Upper lobe of left lung (tissue), 6 donors: Measurements from ENCODE around the gene ZNF813. TPM values are rescaled to one million over a fixed set of nuclear protein-coding genes. Genes with fewer than 3 reads are reported as not detected.

Source experiments
- ATAC-seq, 2 donors: fragments of 200-7000 bp; cut with Tn5 transposase; one replicate each; pipeline ENCODE4 v1.9.1; 2022; ENCODE audit warnings: mild to moderate bottlenecking in 2 of 2, moderate library complexity in 2 of 2; ENCODE audit not compliant: low FRiP score in 2 of 2
- DNase-seq, 2 donors: peaks; one replicate each; pipeline ENCODE4 v3.0.0-alpha.2; 2019 to 2020
- H3K27ac ChIP-seq, 4 donors: fragments of 200-600 bp; sonication (generic); one replicate each; pipeline ENCODE4 v1.5.1; 2016 to 2019
- H3K27me3 ChIP-seq, 4 donors: fragments of 200-600 bp; sonication (generic); one replicate each; pipeline ENCODE4 v1.5.1; 2017 to 2019
- H3K36me3 ChIP-seq, 4 donors: fragments of 200-600 bp; sonication (generic); one replicate each; pipeline ENCODE4 v1.5.1; 2016 to 2019
- H3K4me1 ChIP-seq, 4 donors: fragments of 200-600 bp; sonication (generic); one replicate each; pipeline ENCODE4 v1.5.1; 2018 to 2019
- H3K4me3 ChIP-seq, 4 donors: fragments of 200-600 bp; sonication (generic); one replicate each; pipeline ENCODE4 v1.5.1; 2017 to 2019; ENCODE audit warnings: mild to moderate bottlenecking in 2 of 4, moderate library complexity in 1 of 4
- H3K9me3 ChIP-seq, 4 donors: fragments of 200-600 bp; sonication (generic); one replicate each; pipeline ENCODE4 v1.5.1; 2018 to 2019
- CTCF ChIP-seq, 6 experiments: fragments of 450-650 bp in 4 of 6; fragments of 200-600 bp in 2 of 6; sonication (generic) in 2 of 6; IDR thresholded peaks; one replicate each; pipeline ENCODE4 v1.5.1; 2016 to 2019; ENCODE audit warnings: antibody characterized with exemption in 6 of 6
- EP300 ChIP-seq, 4 donors: sonication (generic); formaldehyde crosslinking; IDR thresholded peaks; one replicate each; pipeline ENCODE4 v1.5.1; 2017; ENCODE audit warnings: antibody characterized with exemption in 4 of 4, control low read depth in 2 of 4
- POLR2A ChIP-seq, 4 donors: fragments of 450-650 bp; IDR thresholded peaks; one replicate each; pipeline ENCODE4 v1.5.1; 2016 to 2017; ENCODE audit warnings: antibody characterized with exemption in 4 of 4, mild to moderate bottlenecking in 2 of 4
- POLR2AphosphoS5 ChIP-seq, 2 donors: sonication (generic); formaldehyde crosslinking; IDR thresholded peaks; one replicate each; pipeline ENCODE4 v1.5.1; 2017; ENCODE audit warnings: antibody characterized with exemption in 2 of 2
- WGBS, 2 donors: methylation state at CpG; one replicate each; pipeline ENCODE4 v1.1.5; 2017 to 2018; 5-methylcytosine and 5-hydroxymethylcytosine counted together
- total RNA-seq, 6 donors: library from RNA; depleted of rRNA in 4 of 6; stranded (reverse); fragments of >200 nt in 4 of 6; gene quantifications; one replicate each; pipeline versions ENCODE4 v1.1.0 to v1.2.1, GENCODE V29; 2016 to 2021
- donor health status: DM: no; HTN: no; CAD: no; lungs with moderate emphysema.
- donor health status: DM: no; HTN: yes; CAD: no; lungs with severe emphysema.

ZNF813 gene
- total RNA-seq, 6 donors from 2014 or later, result 2.2 to 8.4 (median 3.1) TPM

DNA sequence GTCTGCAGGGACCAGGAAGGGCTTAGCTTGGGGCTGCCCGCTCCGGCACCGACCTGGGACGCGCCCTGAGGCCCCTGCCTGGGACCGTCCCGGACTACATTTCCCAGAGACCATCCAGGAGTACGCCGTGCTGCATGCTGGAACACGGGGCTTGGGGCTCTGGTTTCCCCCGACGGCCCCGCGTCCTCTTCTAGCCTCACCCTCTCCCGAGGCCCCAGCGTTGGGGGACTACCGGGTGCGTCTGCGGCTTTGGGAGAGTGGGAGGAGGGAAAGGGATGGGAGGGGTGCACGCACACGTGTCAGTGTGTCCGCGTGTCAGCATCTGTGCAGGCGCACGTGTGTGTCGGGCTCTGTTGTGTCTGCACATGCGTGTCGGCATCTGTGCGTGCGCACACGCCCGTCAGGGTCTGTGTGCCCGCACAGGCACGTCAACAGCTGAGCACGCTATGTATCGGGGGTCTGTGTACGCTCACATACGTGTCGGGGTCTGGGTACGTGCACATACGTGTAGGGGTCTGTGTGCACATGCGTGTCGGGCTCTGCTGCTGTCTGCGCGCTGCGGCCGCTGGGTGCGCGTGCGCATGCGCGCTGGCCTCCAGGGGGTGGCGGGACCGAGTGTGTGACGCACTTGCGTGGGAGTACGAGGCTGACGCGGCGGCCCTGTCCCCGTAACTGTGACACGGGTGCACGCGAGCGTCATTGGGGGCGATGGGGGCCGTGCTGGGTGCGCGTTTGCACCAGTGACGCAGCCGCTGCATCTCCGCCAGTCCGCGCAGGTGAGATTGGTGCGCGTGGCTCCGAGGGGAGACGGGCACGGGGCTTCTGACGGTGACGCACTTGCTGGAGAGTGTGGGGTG is 70.2 kb downstream of the ZNF813 start, which contains the start of gene ZNF331:
Gene ZNF331 (plus strand): TSS at position 625 of the 857 bp plus-strand sequence. CDS start 31,232 bp downstream, outside the sequence.
- DNase-seq (peak; percentile 80 to 97), ATAC-seq (peak; percentile 91 to 92)
- 48 to 70% methylated on average over 16 to 81 of the region's 81 CpGs for WGBS, 2 donors
- peak in 5 of 6 experiments; percentile 40 to 92 (median 76) for TF ChIP-seq CTCF (IDR thresholded peaks at IDR 0.05)
- TF ChIP-seq POLR2A (IDR thresholded peaks at IDR 0.05), result peak in 2 of 4 donors; percentile 74 to 85
- peak; percentile 78 to 86 for TF ChIP-seq POLR2AphosphoS5 (IDR thresholded peaks at IDR 0.05)
- TF ChIP-seq EP300 (IDR thresholded peaks at IDR 0.05), result peak in 3 of 4 donors; percentile 59 to 85 (median 84)
- Histone ChIP-seq H3K36me3 (peaks cover 0 to 19% (median 5%) of the 10 kb centered on the region in 4 donors), H3K4me3 (peak within 1 kb of the TSS; percentile 63 to 76 (median 68)), H3K27me3 (no peaks in the 10 kb centered on the region), H3K9me3 (no peaks in the 10 kb centered on the region), H3K27ac (peak within 1 kb of the TSS; percentile 81 to 96 (median 88)), H3K4me1 (peaks cover 0 to 6% (median 0%) of the 10 kb centered on the region in 4 donors)

DNA sequence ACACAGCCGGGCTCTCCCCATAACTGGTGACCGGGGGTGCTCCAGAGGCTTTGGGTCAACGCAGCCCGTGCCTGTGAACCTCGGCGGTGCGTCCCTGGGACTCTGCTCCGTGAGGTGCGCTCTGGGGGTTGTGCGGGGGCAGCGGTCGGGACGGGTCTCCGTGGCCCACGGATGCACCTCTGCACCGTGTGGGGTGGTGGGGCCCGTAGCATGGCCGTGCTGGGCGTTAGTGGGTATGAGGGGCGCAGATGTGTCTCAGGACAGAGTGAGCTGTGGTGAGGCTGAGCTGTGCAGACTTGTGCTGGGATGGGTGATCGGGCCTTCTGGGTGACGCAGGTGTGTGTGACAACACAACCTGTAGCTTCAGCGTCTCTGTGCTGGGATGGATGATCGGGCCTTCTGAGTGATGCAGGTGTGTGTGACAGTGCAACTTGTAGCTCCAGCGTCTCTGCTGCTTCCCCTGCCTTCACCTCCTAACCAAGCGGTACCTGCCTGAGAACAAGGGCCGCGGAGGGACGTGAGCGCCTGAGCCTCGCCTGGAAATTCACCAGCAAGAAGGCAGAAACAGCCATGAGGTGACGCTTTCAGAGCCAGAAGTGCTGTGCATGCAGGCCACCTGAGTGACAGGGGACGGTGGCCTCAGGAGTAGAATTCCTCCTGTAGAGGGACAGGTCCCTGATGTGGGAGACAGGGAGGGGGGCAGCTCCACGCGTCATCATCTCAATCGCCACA is 71.0 kb downstream of the ZNF813 start:
- Histone ChIP-seq H3K4me3 (peak overlapping the region; percentile 63 to 76 (median 68)), H3K36me3 (peaks cover 0 to 27% (median 8%) of the 10 kb centered on the region in 4 donors), H3K27me3 (no peaks in the 10 kb centered on the region), H3K9me3 (no peaks in the 10 kb centered on the region), H3K4me1 (peaks cover 0 to 6% (median 0%) of the 10 kb centered on the region in 4 donors), H3K27ac (peak overlapping the region; percentile 81 to 96 (median 88))
- 63 to 69% methylated on average over 13 to 34 of the region's 36 CpGs for WGBS, 2 donors
- ATAC-seq (peak in 1 of 2 donors; percentile 58), DNase-seq (no peak)
- peak in 1 of 2 donors; percentile 1 for TF ChIP-seq POLR2AphosphoS5 (IDR thresholded peaks at IDR 0.05)
- TF ChIP-seq POLR2A (IDR thresholded peaks at IDR 0.05), result peak in 1 of 4 donors; percentile 39
- TF ChIP-seq CTCF (IDR thresholded peaks at IDR 0.05), result no peak
- no peak for TF ChIP-seq EP300 (IDR thresholded peaks at IDR 0.05)

- ATAC-seq, result no peak
Measured at GRCh38 chr19:53540091-53540490, 72.6 kb downstream of the ZNF813 start.

DNA sequence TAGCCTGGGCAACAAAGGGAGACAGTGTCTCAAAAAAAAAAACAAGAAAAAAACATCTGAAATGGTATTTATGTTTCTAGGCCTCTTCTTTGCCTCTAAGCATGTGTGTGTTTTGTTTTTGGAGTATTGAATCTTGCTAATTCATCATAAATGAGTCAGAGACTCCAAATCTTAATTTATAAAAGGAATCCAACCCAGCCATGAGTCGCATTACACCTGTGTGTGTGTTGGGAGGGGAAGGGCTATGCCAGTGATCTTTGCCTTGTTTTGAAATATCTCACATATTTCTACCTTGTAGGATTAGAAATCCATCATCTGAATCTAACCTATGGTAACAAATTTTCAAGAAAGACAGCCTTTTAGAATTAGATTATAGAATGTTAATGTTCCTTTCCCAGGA is 74.4 kb downstream of the ZNF813 start:
- no peaks in the 10 kb centered on the region for H3K9me3 ChIP-seq
- H3K27me3 ChIP-seq, result no peaks in the 10 kb centered on the region
- TF ChIP-seq CTCF (IDR thresholded peaks at IDR 0.05), result no peak
- TF ChIP-seq POLR2A (IDR thresholded peaks at IDR 0.05), result no peak
- TF ChIP-seq POLR2AphosphoS5 (IDR thresholded peaks at IDR 0.05), result no peak
- no peak for TF ChIP-seq EP300 (IDR thresholded peaks at IDR 0.05)
- peak overlapping the region in 1 of 4 donors; percentile 19 for H3K27ac ChIP-seq
- ATAC-seq (no peak), DNase-seq (no peak)
- H3K36me3 ChIP-seq, result peaks cover 0 to 37% (median 8%) of the 10 kb centered on the region in 4 donors
- peaks cover 8 to 24% (median 19%) of the 10 kb centered on the region in 4 donors for H3K4me1 ChIP-seq
- WGBS, 2 donors, result 96% methylated on average over 1 of the region's 1 CpG
- no peak overlapping the region for H3K4me3 ChIP-seq

More at GRCh38 chr19:53540091-53540490, 72.6 kb downstream of the ZNF813 start:
- H3K27ac ChIP-seq, result peak overlapping the region in 1 of 4 donors; percentile 87
- H3K4me1 ChIP-seq, result peaks cover under 1 to 7% (median 5%) of the 10 kb centered on the region in 4 donors
- TF ChIP-seq POLR2A (IDR thresholded peaks at IDR 0.05) (no peak), CTCF (IDR thresholded peaks at IDR 0.05) (no peak), POLR2AphosphoS5 (IDR thresholded peaks at IDR 0.05) (no peak), EP300 (IDR thresholded peaks at IDR 0.05) (no peak)
- no peaks in the 10 kb centered on the region for H3K27me3 ChIP-seq
- H3K4me3 ChIP-seq, result peak overlapping the region in 1 of 4 donors; percentile 76
- peaks cover 0 to 31% (median 8%) of the 10 kb centered on the region in 4 donors for H3K36me3 ChIP-seq
- no peak for DNase-seq
- H3K9me3 ChIP-seq, result no peaks in the 10 kb centered on the region
- 56 to 75% methylated on average over 4 of the region's 4 CpGs for WGBS, 2 donors
